OCI-LY1 (cell line): ENCODE measurements around the gene EFNA2.

Experiments
- H2AFZ ChIP-seq: fragments of 200-600 bp; sonication (generic), shearing (Covaris generic); 2 replicates; pipeline ENCODE4 v1.6.0; 2014; ENCODE audit warnings: antibody characterized with exemption, mild to moderate bottlenecking, low read length
- H3F3A ChIP-seq: fragments of 200-600 bp; sonication (generic), shearing (Covaris generic); 2 replicates; pipeline ENCODE4 v1.6.0; 2014; ENCODE audit warnings: mild to moderate bottlenecking, antibody characterized with exemption, low read length, moderate library complexity; ENCODE audit not compliant: insufficient read depth
- H3K27ac ChIP-seq: fragments of 200-600 bp; sonication (generic); 2 replicates; pipeline ENCODE4 v1.5.1; 2014; ENCODE audit warnings: low read length, mixed run types, mild to moderate bottlenecking, low read depth; ENCODE audit not compliant: poor library complexity, severe bottlenecking
- H3K27me3 ChIP-seq: fragments of 200-600 bp; sonication (generic); 2 replicates; pipeline ENCODE4 v1.6.0; 2014; ENCODE audit warnings: antibody characterized with exemption, mild to moderate bottlenecking, low read length, moderate library complexity; ENCODE audit not compliant: insufficient read depth
- H3K36me3 ChIP-seq: fragments of 200-600 bp; sonication (generic); 2 replicates; pipeline ENCODE4 v1.6.1; 2014; ENCODE audit warnings: mild to moderate bottlenecking, antibody characterized with exemption, low read length, moderate library complexity, mixed read lengths; ENCODE audit not compliant: insufficient read depth
- H3K4me1 ChIP-seq: fragments of 200-600 bp; sonication (generic); 2 replicates; pipeline ENCODE4 v1.5.1; 2014; ENCODE audit warnings: mild to moderate bottlenecking, low read length, moderate library complexity; ENCODE audit not compliant: insufficient read depth, severe bottlenecking
- H3K4me2 ChIP-seq: fragments of 200-600 bp; sonication (generic), shearing (Covaris generic); 2 replicates; pipeline ENCODE4 v1.6.1; 2014; ENCODE audit warnings: low read length
- H3K4me3 ChIP-seq: fragments of 200-600 bp; sonication (generic); 2 replicates; pipeline ENCODE4 v1.5.1; 2014; ENCODE audit warnings: low read length, low read depth, mild to moderate bottlenecking, mixed read lengths; ENCODE audit not compliant: poor library complexity, severe bottlenecking
- H3K79me2 ChIP-seq: fragments of 200-600 bp; shearing (Covaris generic); 2 replicates; pipeline ENCODE4 v1.6.1; 2016; ENCODE audit warnings: mixed run types, low read length, mixed read lengths; ENCODE audit not compliant: insufficient read depth
- H3K9ac ChIP-seq: fragments of 200-600 bp; sonication (generic), shearing (Covaris generic); 2 replicates; pipeline ENCODE4 v1.6.1; 2014; ENCODE audit warnings: mild to moderate bottlenecking, low read length, mixed read lengths
- H3K9me2 ChIP-seq: fragments of 200-600 bp; sonication (generic), shearing (Covaris generic); 2 replicates; pipeline ENCODE4 v1.6.1; 2014; ENCODE audit warnings: low read depth, mild to moderate bottlenecking, low read length, mixed read lengths
- H3K9me3 ChIP-seq: fragments of 200-600 bp; shearing (Covaris generic); 2 replicates; pipeline ENCODE4 v1.6.1; 2014; ENCODE audit warnings: low read length, mixed read lengths
- H4K20me1 ChIP-seq: fragments of 200-600 bp; sonication (generic), shearing (Covaris generic); 2 replicates; pipeline ENCODE4 v1.6.0; 2016; ENCODE audit warnings: mild to moderate bottlenecking, low read length; ENCODE audit not compliant: insufficient read depth
- EZH2 ChIP-seq: fragments of 200-600 bp; sonication (generic), shearing (Covaris generic); IDR thresholded peaks from 2 replicates; pipeline ENCODE4 v1.8.0; 2017; ENCODE audit warnings: borderline replicate concordance, mixed run types, mild to moderate bottlenecking, antibody characterized with exemption, low read length, moderate library complexity, mixed read lengths
- TF ChIP-seq, protein P1 (sequence below): fragments of 200-600 bp; sonication (generic), shearing (Covaris generic); IDR thresholded peaks from 2 replicates; pipeline ENCODE4 v1.5.1; 2017; ENCODE audit warnings: mild to moderate bottlenecking, antibody characterized with exemption, low read length, moderate library complexity, mixed read lengths

Gene EFNA2

DNA sequence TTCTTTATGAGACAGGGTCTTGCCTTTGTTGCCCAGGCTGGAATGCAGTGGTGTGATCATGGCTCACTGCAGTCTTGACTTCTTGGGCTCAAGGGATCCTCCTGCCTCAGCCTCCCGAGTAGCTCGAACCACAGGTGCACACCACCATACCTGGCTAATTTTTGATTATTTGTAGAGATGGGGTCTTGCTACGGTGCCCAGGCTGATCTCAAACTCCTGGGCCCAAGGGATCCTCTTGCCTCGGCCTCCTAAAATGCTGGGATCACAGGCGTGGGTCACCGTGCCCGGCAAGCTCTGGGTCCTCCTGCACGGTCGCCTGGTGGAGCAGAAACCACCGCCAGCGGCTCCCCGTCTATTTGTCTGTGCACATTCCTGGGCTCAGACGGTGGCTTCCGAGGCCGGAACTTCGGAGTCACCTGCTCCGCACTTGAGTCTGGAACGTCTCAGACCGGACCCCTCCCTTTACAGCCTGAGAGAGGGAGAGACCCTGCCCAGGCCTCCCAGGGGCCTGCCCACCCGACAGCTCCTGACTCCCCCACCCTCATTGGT lies 22.2 kb downstream of the EFNA2 start:
- H3K9me3 ChIP-seq, result no peaks in the 10 kb centered on the region
- no peaks in the 10 kb centered on the region for H3K36me3 ChIP-seq
- no peak overlapping the region for H3K4me3 ChIP-seq
- no peak overlapping the region for H2AFZ ChIP-seq
- no peaks in the 10 kb centered on the region for H4K20me1 ChIP-seq
- H3K27me3 ChIP-seq, result peaks cover 5% of the 10 kb centered on the region; the same call in 1 of the 2 replicates
- H3K9me2 ChIP-seq, result no peaks in the 10 kb centered on the region
- no peaks in the 10 kb centered on the region for H3K79me2 ChIP-seq
- H3F3A ChIP-seq, result no peaks in the 10 kb centered on the region
- H3K27ac ChIP-seq, result no peak overlapping the region
- no peak overlapping the region for H3K4me2 ChIP-seq
- H3K4me1 ChIP-seq, result no peaks in the 10 kb centered on the region
- no peak overlapping the region for H3K9ac ChIP-seq
- TF ChIP-seq, protein P1, sequence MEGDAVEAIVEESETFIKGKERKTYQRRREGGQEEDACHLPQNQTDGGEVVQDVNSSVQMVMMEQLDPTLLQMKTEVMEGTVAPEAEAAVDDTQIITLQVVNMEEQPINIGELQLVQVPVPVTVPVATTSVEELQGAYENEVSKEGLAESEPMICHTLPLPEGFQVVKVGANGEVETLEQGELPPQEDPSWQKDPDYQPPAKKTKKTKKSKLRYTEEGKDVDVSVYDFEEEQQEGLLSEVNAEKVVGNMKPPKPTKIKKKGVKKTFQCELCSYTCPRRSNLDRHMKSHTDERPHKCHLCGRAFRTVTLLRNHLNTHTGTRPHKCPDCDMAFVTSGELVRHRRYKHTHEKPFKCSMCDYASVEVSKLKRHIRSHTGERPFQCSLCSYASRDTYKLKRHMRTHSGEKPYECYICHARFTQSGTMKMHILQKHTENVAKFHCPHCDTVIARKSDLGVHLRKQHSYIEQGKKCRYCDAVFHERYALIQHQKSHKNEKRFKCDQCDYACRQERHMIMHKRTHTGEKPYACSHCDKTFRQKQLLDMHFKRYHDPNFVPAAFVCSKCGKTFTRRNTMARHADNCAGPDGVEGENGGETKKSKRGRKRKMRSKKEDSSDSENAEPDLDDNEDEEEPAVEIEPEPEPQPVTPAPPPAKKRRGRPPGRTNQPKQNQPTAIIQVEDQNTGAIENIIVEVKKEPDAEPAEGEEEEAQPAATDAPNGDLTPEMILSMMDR, result no peak
- no peak for TF ChIP-seq EZH2

- no peaks in the 10 kb centered on the region for H3K79me2 ChIP-seq
- peaks cover 5% of the 10 kb centered on the region; the same call in 1 of the 2 replicates for H3K27me3 ChIP-seq
- H3K9ac ChIP-seq, result no peak overlapping the region
- no peaks in the 10 kb centered on the region for H3K9me2 ChIP-seq
- H2AFZ ChIP-seq, result no peak overlapping the region
- no peak for TF ChIP-seq EZH2
- TF ChIP-seq, protein P1, result no peak
- H3K27ac ChIP-seq, result no peak overlapping the region
- no peak overlapping the region for H3K4me3 ChIP-seq
- no peaks in the 10 kb centered on the region for H3K36me3 ChIP-seq
- H4K20me1 ChIP-seq, result no peaks in the 10 kb centered on the region
- H3K4me2 ChIP-seq, result no peak overlapping the region
- no peaks in the 10 kb centered on the region for H3K9me3 ChIP-seq
- H3K4me1 ChIP-seq, result no peaks in the 10 kb centered on the region
- H3F3A ChIP-seq, result no peaks in the 10 kb centered on the region
Observed at GRCh38 chr19:1308718-1309117, 23.0 kb downstream of the EFNA2 start.

GRCh38 chr19:1309977-1310852 lies 24.5 kb downstream of the EFNA2 start:
- H3K9ac ChIP-seq, result no peak overlapping the region
- no peaks in the 10 kb centered on the region for H3F3A ChIP-seq
- TF ChIP-seq, protein P1, result no peak
- TF ChIP-seq EZH2, result no peak
- H3K36me3 ChIP-seq, result no peaks in the 10 kb centered on the region
- H4K20me1 ChIP-seq, result no peaks in the 10 kb centered on the region
- H3K4me1 ChIP-seq, result no peaks in the 10 kb centered on the region
- H3K27ac ChIP-seq, result no peak overlapping the region
- no peak overlapping the region for H2AFZ ChIP-seq
- H3K79me2 ChIP-seq, result no peaks in the 10 kb centered on the region
- peaks cover 5% of the 10 kb centered on the region; the same call in 1 of the 2 replicates for H3K27me3 ChIP-seq
- H3K9me3 ChIP-seq, result no peaks in the 10 kb centered on the region
- H3K4me3 ChIP-seq, result no peak overlapping the region
- no peaks in the 10 kb centered on the region for H3K9me2 ChIP-seq
- H3K4me2 ChIP-seq, result no peak overlapping the region
